TTC549 (cell line): ENCODE results near the gene SUMO2.
"Not testable (repeated sequence)": the region's sequence is repeated elsewhere in the genome, so short reads cannot be mapped to it uniquely, and the experiment has no call there.

Experiments used
- FAIRE-seq: peaks from 2 replicates; lab custom pipeline; 2012; peaks lifted over from hg19 to GRCh38; lab: Jason Lieb, UNC

SUMO2 gene

DNA sequence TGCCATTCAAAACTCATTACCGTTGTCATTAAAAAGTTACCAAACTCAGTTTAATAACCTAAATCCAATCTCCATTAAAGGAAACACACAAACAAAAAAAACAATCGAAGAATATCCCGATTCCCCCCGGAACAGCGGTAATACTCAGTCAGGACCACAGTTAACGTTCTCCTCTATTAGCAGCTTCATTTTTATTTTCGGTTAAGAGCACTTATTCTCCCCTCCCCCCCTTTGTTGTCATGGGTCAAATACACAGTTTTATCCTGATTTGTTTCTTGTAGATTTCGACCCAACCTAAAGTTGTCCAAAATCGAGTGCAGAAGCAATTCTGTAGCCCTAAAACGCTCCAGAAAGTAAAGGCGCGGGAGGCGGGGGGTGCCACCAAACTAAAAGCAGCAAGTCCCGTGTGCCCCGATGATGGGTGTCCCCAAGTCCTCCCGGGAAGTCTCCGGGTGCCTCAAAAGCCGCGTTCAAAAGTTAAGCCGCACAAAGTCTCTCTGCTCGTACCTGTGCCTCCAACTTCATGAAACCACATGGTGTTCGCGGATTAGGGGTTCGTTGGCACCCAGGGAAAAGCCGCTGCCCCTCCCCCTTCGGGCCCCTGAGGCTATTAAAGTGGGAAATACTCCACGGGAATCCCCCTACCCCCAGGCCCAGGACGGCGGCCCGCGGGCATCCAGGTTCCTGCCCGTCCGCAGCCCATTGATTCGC is 996 bp downstream of the SUMO2 start:
- no peak for FAIRE-seq

DNA sequence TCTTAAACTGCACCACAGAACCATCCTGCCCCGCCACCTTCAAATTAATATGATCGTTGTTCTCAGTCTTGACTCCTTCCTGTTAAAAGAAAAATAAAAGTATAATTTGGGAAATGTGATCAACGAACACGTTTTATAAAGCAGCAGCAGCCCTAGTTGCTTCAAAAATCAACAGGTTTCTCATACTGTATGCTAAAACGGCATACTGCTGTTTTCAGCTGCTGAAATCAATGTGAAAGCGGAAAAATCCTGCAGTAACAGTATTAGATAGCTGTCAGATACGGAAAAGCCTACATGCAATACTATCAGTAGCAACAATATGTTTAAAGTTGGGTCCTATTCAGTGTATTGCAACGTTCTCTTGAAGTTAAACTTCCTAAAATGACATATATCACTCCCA is 1.6 kb downstream of the SUMO2 start:
- no peak for FAIRE-seq

- FAIRE-seq: no peak
These were observed 4.3 kb downstream of the SUMO2 start for GRCh38 chr17:75178453-75178852.

GRCh38 chr17:75176625-75177024 is 6.1 kb downstream of the SUMO2 start:
- FAIRE-seq: no peak

DNA sequence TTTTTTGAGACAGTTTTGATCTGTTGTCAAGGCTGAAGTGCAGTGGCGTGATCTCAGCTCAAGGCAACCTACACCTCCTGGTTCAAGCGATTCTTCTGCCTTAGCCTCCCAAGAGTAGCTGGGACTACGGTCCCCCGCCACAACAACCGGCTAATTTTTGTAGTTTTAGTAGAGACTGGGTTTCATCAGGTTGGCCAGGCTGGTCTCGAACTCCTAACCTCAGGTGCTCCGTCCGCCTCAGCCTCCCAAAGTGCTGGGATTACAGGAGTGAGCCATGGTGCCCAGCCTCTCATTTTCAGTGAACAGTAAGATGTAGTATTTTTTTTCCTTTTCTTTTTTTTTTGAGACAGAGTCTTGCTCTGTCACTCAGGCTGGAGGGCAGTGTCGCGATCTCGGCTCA is 7.8 kb downstream of the SUMO2 start:
- FAIRE-seq: no peak

GRCh38 chr17:75173526-75173925 is 9.2 kb downstream of the SUMO2 start:
- FAIRE-seq: no peak

DNA sequence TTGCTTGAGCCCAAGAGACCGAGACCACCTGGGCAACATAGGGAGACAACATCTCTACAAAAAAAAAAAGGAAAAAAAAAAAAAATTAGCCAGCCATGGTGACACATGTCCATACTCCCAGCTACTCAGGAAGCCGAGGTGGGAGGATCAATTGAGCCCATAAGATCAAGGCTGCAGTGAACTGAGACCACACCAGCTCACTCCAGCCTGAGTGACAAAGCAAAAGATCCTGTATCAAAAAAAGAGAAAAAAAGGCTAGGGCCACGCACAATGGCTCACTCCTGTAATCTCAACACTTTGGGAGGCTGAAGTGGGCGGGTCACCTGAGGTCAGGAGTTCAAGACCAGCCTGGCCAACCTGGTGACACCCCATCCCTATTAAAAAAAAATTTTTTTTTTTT is 13.8 kb downstream of the SUMO2 start:
- FAIRE-seq: no peak

DNA sequence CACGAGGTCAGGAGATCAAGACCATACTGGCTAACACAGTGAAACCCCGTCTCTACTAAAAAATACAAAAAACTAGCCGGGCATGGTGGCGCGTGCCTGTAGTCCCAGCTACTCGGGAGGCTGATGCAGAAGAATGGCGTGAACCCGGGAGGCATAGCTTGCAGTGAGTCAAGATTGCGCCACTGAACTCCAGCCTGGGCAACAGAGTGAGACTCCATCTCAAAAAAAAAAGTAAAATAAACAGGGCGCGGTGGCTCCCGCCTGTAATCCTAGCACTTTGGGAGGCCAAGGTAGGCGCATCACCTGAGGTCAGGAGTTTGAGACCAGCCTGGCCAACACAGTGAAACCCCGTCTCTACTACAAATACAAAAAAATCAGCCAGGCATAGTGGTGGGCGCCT is 18.2 kb downstream of the SUMO2 start:
- FAIRE-seq: not testable (repeated sequence)

GRCh38 chr17:75163074-75163473 is 19.7 kb downstream of the SUMO2 start:
- FAIRE-seq: no peak

DNA sequence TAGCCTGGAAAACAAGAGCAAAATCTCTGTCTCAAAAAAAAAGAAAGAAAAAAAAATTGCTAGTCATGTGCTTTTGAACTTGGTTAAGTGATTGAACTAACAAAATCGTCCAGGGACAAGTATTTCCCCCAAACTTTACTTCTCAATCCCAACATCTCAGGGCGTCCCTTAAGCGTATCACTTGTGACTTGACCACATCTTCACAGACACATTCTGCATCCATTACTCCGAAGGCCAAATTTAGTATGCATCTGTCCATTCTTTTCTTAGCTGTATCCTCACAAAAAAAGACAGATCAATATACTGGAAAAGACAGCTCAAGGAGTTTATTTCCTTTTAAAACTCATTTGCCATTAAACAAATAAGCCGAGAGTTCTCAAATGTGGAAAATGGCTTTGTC is 22.5 kb downstream of the SUMO2 start:
- FAIRE-seq: no peak

DNA sequence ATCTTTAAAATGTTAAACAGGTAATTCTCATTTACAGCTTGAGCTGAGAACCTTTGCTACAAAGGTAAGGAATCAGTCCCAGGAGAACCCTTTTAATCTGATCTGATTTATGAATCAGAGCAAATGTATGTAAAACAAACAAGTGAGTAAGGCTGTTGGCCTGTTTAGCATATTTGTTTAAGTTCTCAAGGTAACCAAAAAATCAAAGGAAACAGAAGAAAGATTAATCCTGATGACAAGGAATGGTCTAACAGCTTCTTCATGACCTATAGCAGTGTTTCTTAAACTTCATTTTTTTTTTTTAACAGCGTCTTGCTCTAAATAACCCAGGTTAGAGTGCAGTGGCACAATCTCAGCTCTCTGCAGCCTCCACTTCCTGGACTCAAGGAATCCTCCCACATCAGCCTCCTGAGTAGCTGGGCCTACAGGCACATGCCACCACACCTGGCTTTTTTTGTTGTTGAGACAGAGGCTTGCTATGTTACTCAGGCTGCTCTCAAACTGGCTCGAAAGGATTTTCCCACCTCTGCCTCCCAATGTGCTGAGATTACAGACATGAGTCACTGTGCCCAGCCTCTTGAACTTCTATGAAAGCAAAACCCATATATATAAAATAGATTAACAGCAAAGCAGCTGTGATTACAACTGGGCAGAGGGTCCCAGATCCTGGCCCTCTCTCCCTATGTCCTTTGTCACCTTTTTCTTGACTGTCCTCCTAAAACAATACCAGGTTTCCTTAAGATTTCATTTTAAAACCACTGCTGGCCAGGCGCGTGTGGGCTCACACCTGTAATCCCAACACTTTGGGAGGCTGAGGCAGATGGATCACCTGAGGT is 23.3 kb downstream of the SUMO2 start:
- FAIRE-seq: no peak

DNA sequence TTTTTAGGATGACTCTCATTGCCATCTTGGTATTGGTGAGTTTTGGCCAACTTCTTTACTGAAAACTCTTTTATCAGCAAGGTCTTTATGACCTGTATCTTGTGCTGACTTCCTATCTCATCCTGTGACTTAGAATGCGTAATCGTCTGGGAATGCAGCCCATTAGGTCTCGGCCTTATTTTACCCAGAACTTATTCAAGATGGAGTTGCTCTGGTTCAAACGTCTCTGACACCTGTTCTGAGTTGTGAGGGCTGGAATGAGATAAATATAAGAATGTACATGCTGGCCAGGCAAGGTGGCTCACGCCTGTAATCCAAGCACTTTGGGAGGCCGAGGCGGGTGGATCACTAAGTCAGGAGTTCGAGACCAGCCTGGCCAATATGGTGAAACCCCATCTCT is 24.3 kb downstream of the SUMO2 start:
- FAIRE-seq: not testable (repeated sequence)

GRCh38 chr17:75155191-75155601 is 27.6 kb downstream of the SUMO2 start:
- FAIRE-seq: no peak

DNA sequence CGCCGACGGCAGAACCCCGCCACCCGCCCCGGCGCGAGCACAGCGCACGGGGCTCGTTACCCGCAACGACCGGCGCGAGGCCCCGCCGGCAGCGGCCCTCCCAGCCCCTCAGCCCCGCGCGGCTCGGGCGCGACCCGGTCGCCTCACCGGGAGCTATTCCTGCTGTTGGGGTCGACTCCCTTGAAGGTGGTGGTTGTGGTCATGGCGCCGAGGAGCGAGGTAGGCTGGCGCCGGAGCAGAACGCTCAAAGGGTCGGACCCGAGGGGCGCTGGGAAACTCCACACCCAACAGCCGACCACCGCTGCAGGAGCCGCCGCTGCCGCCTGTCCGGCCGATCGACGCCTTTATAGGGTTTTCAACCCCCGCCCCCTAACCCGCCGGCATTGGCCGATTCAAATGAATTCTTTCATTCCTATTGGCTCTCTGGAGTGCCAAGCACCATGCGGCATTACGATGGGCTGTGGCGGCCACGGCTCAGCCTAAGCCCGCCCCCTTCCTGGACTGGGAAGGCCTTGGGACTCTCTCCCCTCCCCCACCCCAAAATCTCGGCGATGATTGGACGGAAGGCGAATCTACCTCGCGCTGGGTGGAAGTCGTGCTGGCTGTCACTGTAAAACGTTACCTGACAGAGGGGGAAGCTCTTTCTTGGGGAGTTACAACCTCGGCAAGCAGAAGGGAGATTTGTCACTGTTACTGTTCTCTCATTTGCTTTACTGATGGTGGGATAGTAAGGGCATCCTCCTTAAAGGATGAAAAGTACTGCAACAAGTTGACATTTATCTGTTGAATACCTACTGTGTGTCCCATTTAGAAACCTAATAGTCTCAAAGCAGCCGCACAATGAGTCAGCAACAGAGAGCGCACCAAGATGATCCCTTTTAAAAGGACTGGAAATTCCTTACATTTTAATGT is 28.3 kb downstream of the SUMO2 start, which contains the start of gene JPT1:
Gene JPT1, minus strand, starts transcription at position 318 of the 912 bp plus-strand sequence. Its CDS starts 115 bp downstream, at position 203.
- FAIRE-seq: peak; percentile 81

DNA sequence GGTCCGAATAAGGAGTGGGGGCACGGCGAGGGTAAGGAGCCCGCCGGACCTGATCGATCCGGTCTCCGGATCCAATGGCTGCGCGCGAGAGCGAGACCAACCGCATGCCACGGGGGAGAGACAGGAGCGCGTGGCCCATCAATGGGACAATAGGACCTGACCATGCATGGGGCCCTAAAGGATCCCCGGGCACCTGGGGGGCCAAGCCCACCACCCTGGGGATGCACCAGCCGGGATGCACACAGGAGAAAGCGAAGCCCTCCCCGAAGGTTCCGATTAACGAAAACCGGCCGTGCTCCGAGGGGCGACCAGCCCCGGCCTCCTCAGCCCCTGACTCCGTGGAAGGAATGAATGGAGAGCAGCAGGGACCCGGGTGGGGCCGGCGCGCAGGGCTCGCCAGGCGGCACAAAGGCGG is 29.0 kb downstream of the SUMO2 start:
- FAIRE-seq: no peak

GRCh38 chr17:75152922-75153779 is 29.6 kb downstream of the SUMO2 start:
- FAIRE-seq: no peak

GRCh38 chr17:75152523-75152921 is 30.2 kb downstream of the SUMO2 start:
- no peak for FAIRE-seq

DNA sequence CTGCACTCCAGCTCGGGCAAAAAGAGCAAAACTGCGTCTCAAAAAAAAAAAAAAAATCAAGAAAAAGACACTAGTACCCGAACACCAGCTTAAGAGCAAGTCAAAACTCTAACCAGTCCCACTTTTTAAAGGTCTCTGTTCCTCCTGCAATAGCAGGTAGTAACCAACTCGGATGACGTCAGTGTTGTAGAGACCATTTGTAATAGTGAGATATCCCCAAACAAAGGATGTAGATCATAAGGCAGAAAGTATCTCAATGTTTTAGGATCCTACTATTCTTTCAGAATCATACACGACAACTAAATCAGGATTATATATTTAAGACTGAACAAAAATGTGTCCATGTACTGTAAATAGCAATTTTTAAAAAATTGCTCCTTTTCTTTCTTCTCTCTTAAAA is 30.8 kb downstream of the SUMO2 start:
- FAIRE-seq: no peak

- no peak for FAIRE-seq
These were observed 34.7 kb downstream of the SUMO2 start for GRCh38 chr17:75147878-75148546.

GRCh38 chr17:75146592-75146991 is 36.2 kb downstream of the SUMO2 start:
- no peak for FAIRE-seq
